Measurements from ENCODE around the gene ACP2. TPM values are rescaled to one million over a fixed set of nuclear protein-coding genes. Genes with fewer than 3 reads are reported as not detected.

The ACP2 gene
- total and polyA plus RNA-seq, 10 of the 15 experiments (the other 5 are each of a cell fraction or from before 2014, with no cell fraction given), result 0.98 to 11.7 (median 7.4) TPM

- in situ Hi-C loops (cut with MboI), result no loop called here
- Histone ChIP-seq H3K79me2 (ENCODE audit: control insufficient read depth, insufficient read depth, low read length) (no peaks in the 10 kb centered on the region), H4K20me1 (ENCODE audit: control insufficient read depth, insufficient read depth) (0 out of 2 replicates have a peak, but pooled peaks cover 3% of the 10 kb centered on the region), H3K4me1 (ENCODE audit: control insufficient read depth, insufficient read depth, low read length) (no peaks in the 10 kb centered on the region), H3K4me2 (ENCODE audit: control insufficient read depth, insufficient read depth) (no peak overlapping the region), H3K9me3 (replicated peaks; ENCODE audit: control insufficient read depth, insufficient read depth, low read length) (no peaks in the 10 kb centered on the region), H2AFZ (ENCODE audit: control insufficient read depth, low read depth, low read length) (no peak overlapping the region), H3K36me3 (ENCODE audit: control insufficient read depth in 2 of 2, insufficient read depth in 2 of 2, low read length in 1 of 2) (peaks cover 24 to 28% of the 10 kb centered on the region in 2 experiments), H3K4me3 (no peak overlapping the region), H3K27me3 (replicated peaks in 1 of 2; ENCODE audit: control insufficient read depth in 2 of 2, insufficient read depth in 2 of 2, low read length in 1 of 2) (no peaks in the 10 kb centered on the region), H3K27ac (ENCODE audit: control insufficient read depth, insufficient read depth) (no peak overlapping the region), H3K9ac (ENCODE audit: control insufficient read depth, insufficient read depth, low read length) (no peak overlapping the region)
- ChIA-PET RAD21 (ENCODE audit: unreplicated experiment) (interaction anchor here (0.9 to 1.3 kb wide), 2 partner anchors 11 to 176 kb away, joined by 3 to 4 read pairs; no protein-coding TSS in a partner anchor), POLR2A (interaction anchor here (0.5 to 0.9 kb wide), 5 partner anchors 12 to 172 kb away, joined by 3 to 9 read pairs (median 3); partner anchors contain the start of gene ACP2), SMC1A (ENCODE audit: uncharacterized antibody, unreplicated experiment) (interaction anchor here (1.4 to 1.6 kb wide), 2 partner anchors 11 to 12 kb away, joined by 3 to 7 read pairs; partner anchors contain the start of gene ACP2), CTCF (interaction anchor here (0.9 to 5.8 kb wide), 3 partner anchors 12 to 23 kb away, joined by 3 to 22 read pairs (median 4); partner anchors contain the start of genes ACP2 and DDB2)
- BruUV-seq (replicated peaks), result no TSS peak
- ATAC-seq (no peak), DNase-seq (ENCODE audit: low read depth, low spot score) (no peak), FAIRE-seq (no peak)
- intact Hi-C loops (cut with micrococcal nuclease; ENCODE audit: unreplicated experiment), result no loop called here
- TF ChIP-seq ATF3 (IDR thresholded peaks at IDR 0.05; ENCODE audit: borderline replicate concordance, extremely low read depth, low read depth, low read length) (no peak), MAX (IDR thresholded peaks at IDR 0.05; ENCODE audit: low read depth, low read length) (no peak), PRDM15 (CRISPR knock-in tag; IDR thresholded peaks at IDR 0.05) (no peak), YY1 (IDR thresholded peaks at IDR 0.05; ENCODE audit: low read depth, low read length) (no peak), PML (IDR thresholded peaks at IDR 0.05; ENCODE audit: low read length) (no peak), IKZF1 (conservative IDR thresholded peaks at IDR 0.05) (no peak), ZSCAN29 (IDR thresholded peaks at IDR 0.05) (no peak)
- TF ChIP-seq, protein P1, sequence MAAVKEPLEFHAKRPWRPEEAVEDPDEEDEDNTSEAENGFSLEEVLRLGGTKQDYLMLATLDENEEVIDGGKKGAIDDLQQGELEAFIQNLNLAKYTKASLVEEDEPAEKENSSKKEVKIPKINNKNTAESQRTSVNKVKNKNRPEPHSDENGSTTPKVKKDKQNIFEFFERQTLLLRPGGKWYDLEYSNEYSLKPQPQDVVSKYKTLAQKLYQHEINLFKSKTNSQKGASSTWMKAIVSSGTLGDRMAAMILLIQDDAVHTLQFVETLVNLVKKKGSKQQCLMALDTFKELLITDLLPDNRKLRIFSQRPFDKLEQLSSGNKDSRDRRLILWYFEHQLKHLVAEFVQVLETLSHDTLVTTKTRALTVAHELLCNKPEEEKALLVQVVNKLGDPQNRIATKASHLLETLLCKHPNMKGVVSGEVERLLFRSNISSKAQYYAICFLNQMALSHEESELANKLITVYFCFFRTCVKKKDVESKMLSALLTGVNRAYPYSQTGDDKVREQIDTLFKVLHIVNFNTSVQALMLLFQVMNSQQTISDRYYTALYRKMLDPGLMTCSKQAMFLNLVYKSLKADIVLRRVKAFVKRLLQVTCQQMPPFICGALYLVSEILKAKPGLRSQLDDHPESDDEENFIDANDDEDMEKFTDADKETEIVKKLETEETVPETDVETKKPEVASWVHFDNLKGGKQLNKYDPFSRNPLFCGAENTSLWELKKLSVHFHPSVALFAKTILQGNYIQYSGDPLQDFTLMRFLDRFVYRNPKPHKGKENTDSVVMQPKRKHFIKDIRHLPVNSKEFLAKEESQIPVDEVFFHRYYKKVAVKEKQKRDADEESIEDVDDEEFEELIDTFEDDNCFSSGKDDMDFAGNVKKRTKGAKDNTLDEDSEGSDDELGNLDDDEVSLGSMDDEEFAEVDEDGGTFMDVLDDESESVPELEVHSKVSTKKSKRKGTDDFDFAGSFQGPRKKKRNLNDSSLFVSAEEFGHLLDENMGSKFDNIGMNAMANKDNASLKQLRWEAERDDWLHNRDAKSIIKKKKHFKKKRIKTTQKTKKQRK (IDR thresholded peaks at IDR 0.05; ENCODE audit: low read depth, low read length), result no peak
- TF ChIP-seq, protein P2, sequence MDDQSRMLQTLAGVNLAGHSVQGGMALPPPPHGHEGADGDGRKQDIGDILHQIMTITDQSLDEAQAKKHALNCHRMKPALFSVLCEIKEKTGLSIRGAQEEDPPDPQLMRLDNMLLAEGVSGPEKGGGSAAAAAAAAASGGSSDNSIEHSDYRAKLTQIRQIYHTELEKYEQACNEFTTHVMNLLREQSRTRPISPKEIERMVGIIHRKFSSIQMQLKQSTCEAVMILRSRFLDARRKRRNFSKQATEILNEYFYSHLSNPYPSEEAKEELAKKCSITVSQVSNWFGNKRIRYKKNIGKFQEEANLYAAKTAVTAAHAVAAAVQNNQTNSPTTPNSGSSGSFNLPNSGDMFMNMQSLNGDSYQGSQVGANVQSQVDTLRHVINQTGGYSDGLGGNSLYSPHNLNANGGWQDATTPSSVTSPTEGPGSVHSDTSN (IDR thresholded peaks at IDR 0.05; ENCODE audit: insufficient replicate concordance, low read depth, low read length), result no peak
- TF ChIP-seq, protein P3, sequence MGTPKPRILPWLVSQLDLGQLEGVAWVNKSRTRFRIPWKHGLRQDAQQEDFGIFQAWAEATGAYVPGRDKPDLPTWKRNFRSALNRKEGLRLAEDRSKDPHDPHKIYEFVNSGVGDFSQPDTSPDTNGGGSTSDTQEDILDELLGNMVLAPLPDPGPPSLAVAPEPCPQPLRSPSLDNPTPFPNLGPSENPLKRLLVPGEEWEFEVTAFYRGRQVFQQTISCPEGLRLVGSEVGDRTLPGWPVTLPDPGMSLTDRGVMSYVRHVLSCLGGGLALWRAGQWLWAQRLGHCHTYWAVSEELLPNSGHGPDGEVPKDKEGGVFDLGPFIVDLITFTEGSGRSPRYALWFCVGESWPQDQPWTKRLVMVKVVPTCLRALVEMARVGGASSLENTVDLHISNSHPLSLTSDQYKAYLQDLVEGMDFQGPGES (IDR thresholded peaks at IDR 0.05), result no peak
- TF ChIP-seq, protein P4, sequence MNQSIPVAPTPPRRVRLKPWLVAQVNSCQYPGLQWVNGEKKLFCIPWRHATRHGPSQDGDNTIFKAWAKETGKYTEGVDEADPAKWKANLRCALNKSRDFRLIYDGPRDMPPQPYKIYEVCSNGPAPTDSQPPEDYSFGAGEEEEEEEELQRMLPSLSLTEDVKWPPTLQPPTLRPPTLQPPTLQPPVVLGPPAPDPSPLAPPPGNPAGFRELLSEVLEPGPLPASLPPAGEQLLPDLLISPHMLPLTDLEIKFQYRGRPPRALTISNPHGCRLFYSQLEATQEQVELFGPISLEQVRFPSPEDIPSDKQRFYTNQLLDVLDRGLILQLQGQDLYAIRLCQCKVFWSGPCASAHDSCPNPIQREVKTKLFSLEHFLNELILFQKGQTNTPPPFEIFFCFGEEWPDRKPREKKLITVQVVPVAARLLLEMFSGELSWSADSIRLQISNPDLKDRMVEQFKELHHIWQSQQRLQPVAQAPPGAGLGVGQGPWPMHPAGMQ (IDR thresholded peaks at IDR 0.05; ENCODE audit: borderline replicate concordance), result no peak
- 83% methylated on average over 5 of the region's 5 CpGs for WGBS (ENCODE audit: insufficient coverage, insufficient replicate concordance, low lambda C conversion rate, missing lambda C conversion rate)
Observed at GRCh38 chr11:47236482-47236881, 12.1 kb downstream of the ACP2 start.

Measured in GM12878 (cell line).